Transverse colon (tissue), 4 donors: Measurements from ENCODE around the gene BOC.

Experiments used
- CTCF ChIP-seq, 5 experiments: fragments of 200-600 bp in 3 of 5; fragments of 450-650 bp in 2 of 5; sonication (generic) in 3 of 5; IDR thresholded peaks; 1 replicate in 2 of 5; 2 replicates in 3 of 5; pipeline ENCODE4 v1.5.1; 2016 to 2017; ENCODE audit warnings: antibody characterized with exemption in 5 of 5, inconsistent platforms in 3 of 5, mild to moderate bottlenecking in 2 of 5, moderate library complexity in 1 of 5
- EP300 ChIP-seq: sonication (generic); formaldehyde crosslinking; IDR thresholded peaks from one replicate; pipeline ENCODE4 v1.6.1; 2017; ENCODE audit warnings: antibody characterized with exemption, low read depth
- POLR2A ChIP-seq: fragments of 450-650 bp; IDR thresholded peaks from one replicate; pipeline ENCODE4 v1.6.1; 2016; ENCODE audit warnings: antibody characterized with exemption, mild to moderate bottlenecking, moderate library complexity
- POLR2AphosphoS5 ChIP-seq, 3 donors: sonication (generic); formaldehyde crosslinking; IDR thresholded peaks; one replicate each; pipeline ENCODE4 v1.6.1; 2016; ENCODE audit warnings: antibody characterized with exemption in 3 of 3

- TF ChIP-seq CTCF (IDR thresholded peaks at IDR 0.05), result no peak
- TF ChIP-seq POLR2AphosphoS5 (IDR thresholded peaks at IDR 0.05), result no peak
- TF ChIP-seq POLR2A, result no peak
- no peak for TF ChIP-seq EP300
Observed at GRCh38 chr3:113234688-113235260, 23.4 kb downstream of the BOC start.
